Urothelium cell line (cell line): ENCODE results near the gene FAP.

Experiments
- DNase-seq: peaks from one replicate; pipeline ENCODE4 v3.0.0; 2011; ENCODE audit warnings: low spot score, mixed read lengths
- FAIRE-seq: peaks from 2 replicates; lab custom pipeline; 2011; peaks lifted over from hg19 to GRCh38; lab: Jason Lieb, UNC

Gene FAP

DNA sequence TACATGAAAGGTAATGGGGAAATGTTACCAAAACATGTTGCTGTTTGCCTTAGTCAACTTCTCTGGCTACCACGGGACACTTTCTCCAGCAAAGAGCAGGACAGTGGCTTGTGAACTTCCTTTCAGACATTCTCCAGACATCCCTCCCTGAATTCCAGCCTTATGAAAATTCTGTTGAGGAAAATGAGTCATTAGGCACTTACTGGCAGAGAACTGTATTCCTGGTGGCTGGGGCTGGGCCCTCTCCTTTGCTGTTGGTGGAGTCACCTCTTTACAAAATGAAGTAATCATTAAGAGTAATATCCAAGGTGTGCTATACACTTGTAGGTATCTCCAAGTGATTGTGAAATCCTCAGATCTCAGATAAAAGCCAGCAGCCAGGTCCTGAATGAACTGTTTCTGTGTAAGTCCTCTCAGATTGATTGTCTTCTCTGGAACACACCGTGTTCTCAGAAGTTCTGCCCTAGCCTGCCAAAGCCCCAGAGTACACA, 1.3 kb upstream of the FAP start:
- FAIRE-seq (no peak), DNase-seq (peak; percentile 73)

DNA sequence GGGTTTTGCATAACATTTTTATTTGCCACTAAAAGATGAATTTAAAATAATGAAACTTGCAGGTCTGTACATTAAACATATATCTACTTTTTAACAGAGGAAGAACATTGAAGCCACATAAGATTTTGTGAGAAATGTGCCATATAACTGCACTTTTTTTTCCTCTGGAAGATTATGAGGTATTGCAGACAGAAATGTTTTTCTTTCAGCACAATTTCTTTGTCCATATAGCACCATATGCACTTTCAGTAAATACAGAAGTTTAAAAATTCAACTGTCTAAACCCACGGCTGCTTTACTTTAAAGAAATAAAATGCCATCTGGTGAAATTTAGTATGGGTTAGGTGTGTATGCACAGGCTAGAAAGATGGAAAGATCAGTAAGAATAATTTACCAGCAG, 470 bp upstream of the FAP start:
- no peak for FAIRE-seq
- no peak for DNase-seq

DNA sequence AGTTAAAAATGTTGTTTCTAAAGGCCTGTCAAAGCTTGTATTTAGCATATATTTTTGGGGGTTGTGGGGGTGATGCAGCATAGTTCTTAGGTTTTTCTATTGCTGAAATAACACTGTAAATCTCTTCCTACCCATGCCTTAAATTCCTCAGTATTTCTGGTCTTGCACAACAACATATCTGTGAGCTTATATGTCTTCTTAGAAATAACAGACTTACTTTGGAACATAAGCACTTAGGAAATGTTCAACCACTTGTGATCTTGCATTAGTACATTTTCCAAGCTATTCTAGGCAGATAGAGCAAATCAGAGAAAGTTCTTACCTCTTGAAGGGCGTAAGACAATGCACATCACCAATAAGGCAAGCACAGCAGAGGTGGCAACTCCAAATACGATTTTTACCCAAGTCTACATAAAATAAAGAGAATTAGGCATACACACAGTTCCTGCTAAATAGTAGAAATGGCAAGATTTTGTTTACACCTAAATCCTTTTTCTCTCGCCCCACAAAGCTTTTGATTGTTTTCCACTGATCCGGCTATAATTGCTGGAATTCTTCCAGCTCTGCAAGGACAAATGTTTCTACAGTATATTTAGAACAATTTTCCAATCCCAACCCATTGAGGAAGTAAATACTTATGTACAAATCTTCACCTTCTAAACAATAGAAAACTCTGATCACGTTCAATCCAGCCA, 512 bp downstream of the FAP start:
- FAIRE-seq: no peak
- no peak for DNase-seq

DNA sequence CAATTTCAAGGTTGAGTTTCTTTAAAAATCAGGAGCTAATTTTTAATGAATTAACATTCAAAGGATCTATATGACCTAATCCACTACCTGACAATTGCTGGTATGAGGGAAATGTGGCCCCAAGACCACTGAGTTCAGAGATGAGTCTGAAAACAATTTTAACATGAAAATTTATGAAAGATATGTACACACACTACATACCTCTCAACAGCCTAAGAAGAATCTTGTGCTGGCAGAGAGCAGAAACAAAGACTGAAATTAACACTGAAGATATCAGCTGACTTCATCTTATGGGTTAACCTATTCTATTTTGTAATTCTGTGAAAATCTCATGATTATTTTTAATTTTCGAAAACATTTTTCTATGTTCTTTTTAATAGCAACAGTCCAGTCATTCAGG, 1.7 kb downstream of the FAP start:
- DNase-seq (no peak), FAIRE-seq (no peak)

DNA sequence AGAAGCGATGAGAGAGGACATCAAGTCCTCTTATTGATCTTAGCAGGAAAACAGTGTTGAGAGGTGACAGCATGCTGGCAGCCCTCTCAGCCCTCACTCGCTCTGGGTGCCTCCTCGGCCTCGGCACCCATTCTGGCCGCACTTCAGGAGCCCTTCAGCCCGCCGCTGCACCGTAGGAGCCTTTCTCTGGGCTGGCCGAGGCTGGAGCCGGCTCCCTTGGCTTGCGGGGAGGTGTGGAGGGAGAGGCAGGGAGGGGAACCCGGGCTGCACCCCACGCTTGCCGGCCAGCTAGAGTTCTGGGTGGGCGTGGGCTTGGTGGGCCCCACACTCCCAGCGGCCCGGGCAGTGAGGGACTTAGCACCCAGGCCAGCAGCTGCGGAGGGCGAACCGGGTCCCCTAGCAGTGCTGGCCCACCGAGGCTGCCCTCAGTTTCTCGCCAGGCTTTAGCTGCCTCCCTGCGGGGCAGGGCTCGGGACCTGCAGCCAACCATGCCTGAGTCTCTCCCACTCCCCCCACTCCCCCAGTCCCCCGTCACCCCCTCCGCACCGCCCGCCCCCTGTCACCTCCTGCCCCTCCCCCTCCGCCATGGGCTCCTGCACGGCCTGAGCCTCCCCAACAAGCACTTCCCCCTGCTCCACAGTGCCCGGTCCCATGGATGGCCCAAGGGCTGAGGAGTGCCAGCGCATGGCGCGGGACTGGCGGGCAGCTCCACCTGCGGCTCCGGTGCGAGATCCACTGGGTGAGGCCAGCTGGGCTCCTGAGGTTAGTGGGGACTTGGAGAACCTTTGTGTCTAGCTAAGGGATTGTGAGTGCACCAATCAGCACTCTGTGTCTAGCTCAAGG, 8.4 kb downstream of the FAP start:
- DNase-seq (no peak), FAIRE-seq (no peak)

DNA sequence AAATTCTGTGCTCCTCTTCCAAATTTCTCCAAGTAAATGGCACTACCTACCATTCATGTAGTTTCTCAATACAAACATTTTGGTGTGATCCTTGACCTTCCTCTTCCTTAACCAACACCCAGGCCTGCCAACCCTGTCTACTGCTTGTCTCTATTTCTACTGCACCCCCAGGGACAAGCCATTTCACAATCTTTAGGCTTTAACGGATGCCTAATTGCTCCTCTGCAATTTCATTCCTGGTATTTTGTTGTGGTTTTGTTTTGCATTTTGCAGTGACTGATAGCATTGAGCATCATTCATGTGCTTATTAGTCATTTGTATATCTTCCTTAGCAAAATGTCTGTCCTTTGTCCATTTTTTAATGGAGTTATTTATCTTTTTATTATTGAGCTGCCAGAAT, 10.0 kb downstream of the FAP start:
- no peak for DNase-seq

DNA sequence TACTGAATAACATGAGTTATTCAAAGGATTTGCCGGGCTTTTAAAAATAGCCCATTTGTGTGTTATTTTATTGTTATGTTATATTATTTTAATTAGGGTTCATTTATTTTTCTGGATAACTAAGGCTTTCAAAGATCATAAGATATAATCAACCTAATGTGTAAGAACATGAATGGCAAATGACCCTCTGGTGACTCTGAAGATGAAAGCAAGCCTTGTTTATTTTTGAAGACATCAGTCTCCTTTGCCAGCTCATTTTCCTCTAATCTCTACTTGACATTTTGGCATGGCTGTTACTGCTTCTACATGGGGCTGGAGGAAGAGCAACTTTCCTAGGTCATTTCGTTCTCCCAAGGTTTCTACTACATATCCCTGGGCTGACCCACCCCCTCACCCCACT, 10.6 kb downstream of the FAP start:
- no peak for DNase-seq
- no peak for FAIRE-seq

More for the DNA sequence above, 10.0 kb downstream of the FAP start:
- no peak for FAIRE-seq

DNA sequence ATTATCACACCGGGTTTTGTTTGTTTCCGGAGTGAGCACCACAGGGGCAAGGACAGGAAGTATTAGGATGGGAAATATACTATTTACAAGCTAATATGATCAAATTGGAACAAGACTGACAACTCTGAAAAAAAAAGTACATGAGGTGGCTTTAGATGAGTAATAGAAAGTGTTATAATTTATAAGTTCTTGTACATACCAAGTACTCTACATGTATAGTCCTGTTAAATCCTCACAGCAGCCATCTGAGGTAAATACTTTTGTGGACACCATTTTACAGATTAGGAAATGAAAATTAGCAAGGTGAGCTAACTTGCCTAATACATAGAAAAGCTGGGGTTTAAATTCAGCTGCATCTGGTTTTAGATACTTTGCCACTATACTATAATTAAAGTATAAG, 11.2 kb downstream of the FAP start:
- no peak for DNase-seq
- no peak for FAIRE-seq

DNA sequence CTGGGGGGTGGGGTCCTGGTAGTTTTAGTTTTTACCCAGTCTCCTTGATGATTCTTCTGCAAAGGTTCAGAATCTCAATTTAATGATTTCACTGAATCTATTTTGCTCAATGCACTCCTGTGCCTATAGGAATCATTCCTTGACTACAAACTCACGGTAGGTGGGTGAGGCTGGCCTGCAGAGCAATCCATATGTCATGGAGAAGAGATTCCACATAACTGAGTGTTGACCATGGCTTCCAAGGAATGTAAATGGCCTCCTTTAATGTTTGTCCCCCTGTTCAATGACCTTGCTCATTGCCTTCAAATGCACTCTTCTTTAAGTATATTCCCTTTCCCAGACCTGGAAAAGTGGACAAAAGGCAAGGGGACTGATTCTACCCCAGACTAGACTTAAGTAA, 12.5 kb downstream of the FAP start:
- no peak for FAIRE-seq

DNA sequence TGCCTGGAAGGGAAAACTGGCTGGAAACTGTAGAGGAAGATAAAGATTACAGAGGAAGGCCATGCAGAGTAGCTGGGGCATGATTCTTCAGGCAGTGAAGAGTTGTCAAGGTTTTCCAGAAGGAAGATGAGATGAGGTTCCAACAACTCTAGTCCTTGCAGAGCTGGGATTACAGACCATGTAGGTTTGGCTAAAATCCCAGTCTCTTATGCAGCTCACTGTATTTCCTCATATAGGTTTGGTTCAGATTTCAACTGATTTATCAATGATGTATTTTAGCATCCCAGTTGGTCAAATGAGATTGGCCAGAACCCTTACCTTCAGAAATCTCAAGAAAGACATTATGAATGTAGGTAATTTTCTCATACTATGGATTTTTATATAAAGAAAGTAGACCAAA, 16.4 kb downstream of the FAP start:
- DNase-seq: no peak
- FAIRE-seq: no peak

More for the DNA sequence above, 12.5 kb downstream of the FAP start:
- DNase-seq: no peak

DNA sequence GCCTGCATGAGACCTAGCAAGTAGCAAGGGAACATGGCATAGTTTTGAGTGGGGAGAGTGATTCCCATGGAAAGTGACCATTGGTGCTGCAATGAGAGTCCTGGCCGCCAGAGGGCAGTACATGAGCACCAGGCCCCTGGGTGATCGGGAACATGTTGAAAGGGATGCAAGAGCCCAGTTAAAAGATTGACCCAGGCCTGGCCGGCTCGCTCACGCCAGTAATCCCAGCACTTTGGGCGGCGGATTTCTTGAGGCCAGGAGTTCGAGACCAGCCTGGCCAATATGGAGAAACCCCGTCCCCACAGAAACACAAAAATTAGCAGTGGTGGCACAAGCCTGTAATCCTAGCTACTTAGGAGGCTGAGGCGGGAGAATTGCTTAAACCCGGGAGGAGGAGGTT, 22.2 kb downstream of the FAP start:
- FAIRE-seq (no peak), DNase-seq (peak; percentile 70)

DNA sequence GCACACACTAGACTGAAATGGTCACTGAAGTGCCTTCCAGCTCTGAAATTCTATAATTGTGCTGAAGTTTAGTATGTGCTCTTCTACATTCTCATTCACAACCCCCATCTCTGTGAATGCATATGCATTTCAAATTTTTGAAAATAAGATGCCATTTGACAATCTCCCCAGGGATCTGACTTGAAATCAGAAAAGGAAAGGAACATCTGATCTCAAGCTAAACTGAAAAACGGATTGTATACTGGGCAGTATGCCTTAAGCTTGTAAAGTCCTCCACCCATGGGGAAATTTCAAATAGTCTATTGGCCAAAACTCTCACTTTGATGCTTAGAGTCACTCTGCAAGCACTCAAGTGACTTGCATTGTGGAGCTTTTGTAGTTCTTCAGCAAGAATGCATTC, 22.9 kb downstream of the FAP start:
- FAIRE-seq (no peak), DNase-seq (no peak)

DNA sequence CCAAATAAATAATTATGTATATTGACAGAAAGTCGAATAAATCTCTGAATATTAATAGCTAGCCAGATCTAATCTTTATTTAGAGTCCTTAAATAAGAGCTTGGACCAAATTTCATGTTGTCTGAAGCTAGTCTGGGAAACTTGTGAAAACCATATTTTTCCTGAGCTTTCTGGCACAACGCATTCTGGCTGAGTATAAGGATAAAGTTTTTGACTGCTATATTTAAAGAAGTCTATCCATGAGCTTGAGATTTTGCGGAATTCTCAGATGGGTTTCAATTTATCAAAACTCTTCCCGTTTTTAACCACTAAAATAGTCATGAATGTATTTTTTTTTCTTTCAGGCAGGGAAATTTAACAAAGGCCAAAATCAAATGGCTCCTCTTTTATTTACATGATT, 23.8 kb downstream of the FAP start:
- DNase-seq: no peak
- FAIRE-seq: no peak

DNA sequence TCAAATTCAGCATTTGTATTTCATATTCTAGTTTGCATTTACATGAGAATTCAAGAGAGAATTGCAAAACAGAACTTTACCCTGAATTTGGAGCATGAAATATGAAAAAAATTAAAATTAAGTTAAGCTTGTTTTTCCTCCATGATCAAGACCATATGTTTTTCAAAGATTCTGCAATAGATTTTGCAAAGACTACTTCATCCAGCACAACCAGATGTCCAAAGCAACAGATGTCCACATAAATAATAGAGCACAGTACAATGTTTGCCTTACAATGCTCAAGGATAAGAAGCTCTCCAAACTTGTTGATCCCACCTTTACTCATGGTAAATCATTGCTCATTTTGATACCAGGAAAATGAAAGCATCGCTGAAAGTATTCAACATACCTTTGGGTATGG, 25.6 kb downstream of the FAP start:
- no peak for FAIRE-seq

DNA sequence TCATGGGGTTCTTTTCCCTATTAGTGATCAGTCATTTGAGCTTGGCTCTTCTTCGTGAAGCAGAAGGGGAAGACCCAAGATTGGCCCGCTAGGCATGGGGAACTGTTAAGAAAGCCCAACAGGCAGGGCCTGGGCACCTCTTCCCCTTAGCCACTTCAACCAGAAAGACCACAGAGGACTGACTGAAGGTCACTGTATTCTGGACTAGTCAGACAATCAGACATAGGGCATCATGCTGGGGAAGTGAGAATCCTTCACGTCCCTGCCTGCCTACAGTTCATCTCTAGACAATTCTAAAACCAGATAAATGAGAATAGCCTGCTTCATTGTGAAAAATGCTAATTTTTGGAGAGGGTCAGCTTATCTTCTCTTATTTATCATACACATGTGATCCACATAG, 28.1 kb downstream of the FAP start:
- no peak for FAIRE-seq

More for the DNA sequence above, 25.6 kb downstream of the FAP start:
- DNase-seq: no peak

DNA sequence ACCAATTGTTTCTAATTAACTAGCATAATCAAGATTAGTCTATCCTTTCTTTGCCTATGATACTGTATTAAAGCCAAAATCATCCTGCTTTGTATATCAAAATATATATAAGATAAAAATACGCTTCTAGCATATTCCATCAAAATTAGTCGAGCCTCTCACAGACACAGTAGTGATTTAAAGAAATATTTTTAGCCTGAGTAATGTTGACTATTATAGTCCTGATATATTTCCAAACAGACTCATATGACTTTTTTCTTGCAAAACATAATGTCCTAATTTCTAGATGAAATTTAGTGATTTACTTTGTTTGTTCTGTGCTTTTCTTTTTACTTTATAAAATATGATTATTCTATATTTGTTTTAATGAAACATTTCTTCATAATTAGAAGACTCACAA, 30.9 kb downstream of the FAP start:
- FAIRE-seq: no peak

More for the DNA sequence above, 28.1 kb downstream of the FAP start:
- DNase-seq: no peak

DNA sequence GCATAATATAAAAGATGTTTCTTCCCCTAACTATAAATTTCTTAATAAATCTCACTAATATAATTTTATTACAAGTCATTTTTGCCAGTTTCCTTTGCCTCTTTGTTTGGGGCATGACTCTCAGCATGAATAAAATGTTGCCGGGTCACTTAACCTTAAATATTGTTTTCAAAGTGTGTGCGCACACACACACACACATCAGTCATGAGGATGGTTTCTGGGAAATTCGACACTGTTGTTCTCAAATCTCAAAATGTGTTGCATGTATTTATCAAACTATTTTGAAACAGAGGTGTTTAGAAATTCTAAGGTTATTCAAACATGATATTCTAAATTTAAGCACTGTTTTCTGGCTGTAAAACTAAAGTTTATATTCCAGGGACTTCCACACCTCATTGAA, 31.5 kb downstream of the FAP start:
- DNase-seq (no peak), FAIRE-seq (no peak)

More for the DNA sequence above, 30.9 kb downstream of the FAP start:
- DNase-seq: no peak

DNA sequence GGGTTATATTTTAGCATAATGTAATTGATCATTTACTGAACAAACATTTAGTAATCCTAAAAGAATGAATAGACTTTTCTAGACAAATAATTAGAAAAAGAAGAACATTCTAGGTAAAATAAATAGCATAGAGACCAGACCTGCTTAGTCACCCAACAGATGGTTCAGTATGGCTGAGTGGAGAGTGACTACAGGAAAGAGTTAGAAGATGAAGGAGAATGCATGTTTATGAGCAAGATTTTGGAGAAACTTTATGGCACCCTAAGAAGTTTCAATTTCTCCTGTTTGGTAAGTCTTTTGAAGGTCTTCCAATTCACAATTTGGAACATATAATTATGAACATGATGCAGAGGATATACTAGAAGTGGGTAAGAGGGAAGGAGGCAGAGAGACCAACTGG, 32.9 kb downstream of the FAP start:
- DNase-seq (no peak), FAIRE-seq (no peak)

DNA sequence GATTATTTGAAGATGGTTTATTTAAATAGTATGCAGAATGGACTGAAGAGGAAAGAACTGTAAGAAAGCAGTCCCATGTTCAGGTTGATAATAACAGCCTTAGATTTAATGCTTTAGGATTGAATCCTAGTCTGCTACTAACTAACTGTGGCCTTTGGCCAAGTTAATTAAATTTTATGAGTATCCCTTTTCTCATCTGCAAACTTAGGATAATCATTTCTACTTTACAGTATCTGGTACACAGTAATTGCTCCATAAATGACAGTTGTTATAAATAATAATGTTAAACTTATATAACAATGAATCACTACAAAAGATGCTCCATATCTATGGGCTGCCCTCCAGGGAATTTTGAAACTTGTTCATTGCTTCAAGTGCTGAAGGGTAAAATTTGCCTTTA, 41.0 kb downstream of the FAP start:
- DNase-seq: no peak
- no peak for FAIRE-seq

DNA sequence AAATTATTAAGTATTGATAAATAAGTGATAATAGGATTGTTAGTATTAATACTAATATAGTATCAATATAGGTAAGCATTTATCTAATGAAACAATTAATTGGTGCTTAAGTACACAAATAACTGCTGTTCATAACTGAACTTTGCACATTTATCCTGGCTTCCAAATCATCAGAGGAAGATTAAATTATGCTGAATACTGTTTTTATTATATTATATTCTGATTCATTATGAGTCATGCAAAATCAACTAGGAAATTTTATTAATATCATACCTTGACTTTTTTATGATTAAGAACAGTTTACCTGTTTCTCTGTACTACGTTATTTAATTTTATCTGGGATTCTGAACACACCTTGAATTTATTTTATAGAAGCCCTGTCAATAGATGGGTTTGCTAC, 42.6 kb downstream of the FAP start:
- DNase-seq (no peak), FAIRE-seq (no peak)

DNA sequence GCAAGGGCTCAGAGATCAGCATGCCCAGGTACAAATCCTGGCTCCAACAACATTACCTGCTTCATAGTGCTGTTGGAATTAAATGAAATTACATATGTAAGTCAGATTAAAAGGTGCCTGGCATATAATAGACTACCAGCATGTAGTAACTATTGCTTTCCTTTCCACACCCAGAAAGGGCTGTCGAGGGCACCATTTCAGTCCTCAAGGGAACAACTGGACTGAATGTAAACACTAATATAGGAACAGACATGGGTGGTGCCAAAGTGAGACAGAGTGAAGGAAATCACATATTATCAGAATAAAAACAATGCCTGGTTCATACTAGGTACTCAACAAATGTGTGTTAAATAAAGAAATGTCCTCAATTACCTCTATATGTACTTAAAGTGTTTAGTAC, 43.3 kb downstream of the FAP start:
- FAIRE-seq: no peak
- DNase-seq: no peak

DNA sequence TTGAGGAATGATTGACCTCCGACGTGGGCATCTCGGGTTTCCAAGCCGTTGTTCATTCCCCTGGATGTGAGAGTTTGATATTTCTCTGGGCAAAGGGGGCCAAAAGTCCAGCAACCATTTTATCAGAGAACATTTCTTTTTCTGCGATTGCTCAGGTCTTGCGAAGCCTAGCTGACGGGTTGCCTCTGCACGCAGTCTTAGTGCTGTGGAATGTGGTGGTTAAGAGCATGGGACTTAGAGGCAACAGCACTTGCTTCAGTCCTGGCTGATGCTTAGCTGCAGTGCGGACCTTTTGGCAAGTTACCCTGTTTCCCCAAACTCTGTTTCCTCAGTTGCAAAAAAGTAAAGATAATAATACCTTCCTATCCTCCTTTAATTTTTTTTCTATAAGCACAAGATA, 45.0 kb downstream of the FAP start:
- no peak for FAIRE-seq
- no peak for DNase-seq
